Activated CD8-positive, alpha-beta T cell treated with anti-CD3 and anti-CD28 coated beads, Interleukin-2, amount 10 ng/mL, durations not matched to agents 7 days and 5 days (primary cell): ENCODE results near the gene JRKL. TPM values are rescaled to one million over a fixed set of nuclear protein-coding genes. Genes with fewer than 3 reads are reported as not detected.
"Not testable (repeated sequence)": the region's sequence is repeated elsewhere in the genome, so short reads cannot be mapped to it uniquely, and the experiment has no call there.

Experiments used
- ATAC-seq: fragments of 150-1000 bp; cut with Tn5 transposase; one replicate; pipeline ENCODE4 v1.10.0; 2021; ENCODE audit warnings: moderate library complexity
- CTCF ChIA-PET: fragments of 350-600 bp; sonication (Branson Sonifier 250); formaldehyde crosslinking; loops from one replicate; lab custom pipeline; 2021; ENCODE audit warnings: antibody characterized with exemption; lab: Charles Lee
- POLR2A ChIA-PET: fragments of 350-600 bp; sonication (Branson Sonifier 250); formaldehyde crosslinking; loops from one replicate; lab custom pipeline; 2021; ENCODE audit warnings: antibody characterized with exemption; lab: Charles Lee
- DNase-seq: peaks from one replicate; pipeline ENCODE4 v3.0.0-alpha.2; 2020
- H3K27ac Mint-ChIP-seq: one replicate; pipeline ENCODE4 v1.8.0; 2021; ENCODE audit warnings: mild to moderate bottlenecking, mixed read lengths
- H3K27me3 Mint-ChIP-seq: one replicate; pipeline ENCODE4 v1.8.0; 2021; ENCODE audit warnings: low read depth, mixed read lengths
- H3K36me3 Mint-ChIP-seq: one replicate; pipeline ENCODE4 v1.8.0; 2021; ENCODE audit warnings: low read depth, mixed read lengths
- H3K4me1 Mint-ChIP-seq: one replicate; pipeline ENCODE4 v1.8.0; 2021; ENCODE audit warnings: low read depth, mixed read lengths
- H3K4me3 Mint-ChIP-seq: one replicate; pipeline ENCODE4 v1.8.0; 2021; ENCODE audit warnings: mild to moderate bottlenecking, mixed read lengths
- H3K9me3 Mint-ChIP-seq: one replicate; pipeline ENCODE4 v1.8.0; 2022; ENCODE audit warnings: mixed read lengths; ENCODE audit not compliant: insufficient read depth
- total RNA-seq, 2 experiments: library from RNA; stranded (reverse); gene quantifications; one replicate each; pipeline ENCODE4 v1.2.3, GENCODE V29; 2021

JRKL gene
- total RNA-seq, 2 experiments from 2014 or later: 9.4 to 10.3 TPM

DNA sequence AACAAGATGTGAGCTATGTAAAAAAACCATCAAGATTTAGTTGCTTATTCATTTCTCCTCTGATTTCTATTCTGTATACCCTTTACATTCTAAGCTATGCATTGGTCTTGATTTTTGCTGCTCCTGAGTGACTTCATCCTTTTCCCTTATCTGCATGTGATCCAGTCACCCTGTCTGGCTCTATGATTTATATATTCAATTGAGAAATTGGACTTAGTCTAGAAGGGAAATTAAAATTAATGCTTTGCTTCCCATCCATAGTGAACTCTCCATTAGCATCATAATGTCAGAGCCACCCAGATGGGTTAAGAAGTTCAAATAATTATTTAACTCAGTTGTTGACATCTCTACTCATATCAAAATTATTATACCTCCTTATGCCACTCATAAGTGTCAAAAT lies 5.0 kb downstream of the JRKL start:
- DNase-seq (no peak), ATAC-seq (no peak)
- H3K4me3 Mint-ChIP-seq: no peak overlapping the region
- H3K4me1 Mint-ChIP-seq: peaks cover 27% of the 10 kb centered on the region
- H3K27me3 Mint-ChIP-seq: no peaks in the 10 kb centered on the region
- H3K36me3 Mint-ChIP-seq: peaks cover 20% of the 10 kb centered on the region
- CTCF ChIA-PET: interaction anchor here (0.9 to 2.9 kb wide), 15 partner anchors 9 to 606 kb away, joined by 3 to 36 read pairs (median 6); partner anchors contain the start of genes CEP57, FAM76B and MAML2
- H3K27ac Mint-ChIP-seq: no peak overlapping the region
- POLR2A ChIA-PET: no interaction called here
- no peaks in the 10 kb centered on the region for H3K9me3 Mint-ChIP-seq

DNA sequence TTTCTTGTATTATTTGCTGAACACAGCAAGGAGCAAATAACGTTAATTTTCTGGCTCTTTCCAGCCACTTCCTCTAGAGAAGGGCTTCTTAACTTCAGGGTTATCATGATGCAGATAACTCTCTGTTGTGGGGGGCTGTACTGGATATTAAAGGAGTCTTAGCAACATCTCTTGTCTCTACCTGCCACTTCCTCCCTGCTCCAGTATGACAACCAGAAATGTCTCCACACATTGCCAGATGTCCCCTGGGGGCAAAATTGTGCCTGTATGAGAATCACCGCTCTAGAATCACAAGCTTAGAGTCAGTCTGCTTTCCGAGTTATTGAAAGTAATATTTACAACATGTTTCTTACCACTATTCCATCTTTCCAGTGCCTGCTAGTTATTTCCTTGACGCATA lies 6.8 kb downstream of the JRKL start:
- ChIA-PET POLR2A (no interaction called here), CTCF (interaction anchor here (0.7 to 1.7 kb wide), 3 partner anchors 26 to 341 kb away, joined by 3 read pairs; no protein-coding TSS in a partner anchor)
- Mint-ChIP-seq H3K27ac (no peak overlapping the region), H3K9me3 (no peaks in the 10 kb centered on the region), H3K4me1 (peaks cover 12% of the 10 kb centered on the region), H3K4me3 (no peak overlapping the region), H3K36me3 (peaks cover 6% of the 10 kb centered on the region), H3K27me3 (peaks cover under 1% of the 10 kb centered on the region)
- DNase-seq (no peak), ATAC-seq (no peak)

DNA sequence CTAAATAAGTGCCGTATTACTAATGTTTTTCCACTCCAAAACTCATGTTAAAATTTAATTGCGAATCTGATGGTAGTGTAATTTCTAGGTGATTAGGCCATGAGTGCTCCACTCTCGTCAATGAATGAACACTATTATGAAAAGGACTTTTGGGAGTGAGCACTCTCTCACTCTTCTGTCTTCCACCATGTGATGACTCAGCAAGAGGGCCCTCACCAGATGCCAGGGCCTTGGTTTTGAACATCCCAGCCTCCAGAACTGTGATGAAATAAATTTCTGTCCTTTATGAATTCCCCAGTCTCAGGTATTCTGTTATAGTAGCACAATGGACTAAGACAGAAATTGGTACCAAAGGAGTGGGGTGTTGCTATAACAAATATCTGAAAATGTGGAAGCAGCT lies 8.1 kb downstream of the JRKL start:
- CTCF ChIA-PET: no interaction called here
- no peak overlapping the region for H3K27ac Mint-ChIP-seq
- H3K9me3 Mint-ChIP-seq: no peaks in the 10 kb centered on the region
- no peak for DNase-seq
- no peak overlapping the region for H3K4me3 Mint-ChIP-seq
- H3K4me1 Mint-ChIP-seq: peaks cover 4% of the 10 kb centered on the region
- ATAC-seq: no peak
- no peaks in the 10 kb centered on the region for H3K36me3 Mint-ChIP-seq
- peaks cover 9% of the 10 kb centered on the region for H3K27me3 Mint-ChIP-seq
- POLR2A ChIA-PET: interaction anchor here (0.6 kb wide), 1 partner anchor 249 kb away, joined by 4 read pairs; no protein-coding TSS in a partner anchor

DNA sequence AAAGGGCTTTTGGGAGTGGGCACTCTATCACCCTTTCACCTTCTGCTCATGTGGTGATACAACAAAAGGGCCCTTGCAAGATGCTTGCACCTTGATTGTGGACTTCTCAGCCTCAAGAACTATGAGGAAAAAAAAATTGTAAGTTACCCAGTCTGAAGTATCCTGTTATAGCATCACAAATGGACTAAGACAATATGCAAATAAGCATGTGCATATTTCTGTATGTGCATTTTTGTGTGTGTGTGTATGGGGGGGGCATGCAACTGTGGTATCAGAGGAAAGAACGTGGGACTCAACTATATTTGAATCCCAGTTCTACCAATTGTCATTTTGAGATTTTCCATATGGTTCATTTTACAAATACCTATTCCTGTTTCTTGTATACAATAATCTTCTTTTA lies 10.9 kb downstream of the JRKL start:
- peaks cover 21% of the 10 kb centered on the region for H3K27me3 Mint-ChIP-seq
- CTCF ChIA-PET: interaction anchor here (0.9 to 1.1 kb wide), 2 partner anchors 551 to 565 kb away, joined by 3 read pairs; no protein-coding TSS in a partner anchor
- ATAC-seq: no peak

DNA sequence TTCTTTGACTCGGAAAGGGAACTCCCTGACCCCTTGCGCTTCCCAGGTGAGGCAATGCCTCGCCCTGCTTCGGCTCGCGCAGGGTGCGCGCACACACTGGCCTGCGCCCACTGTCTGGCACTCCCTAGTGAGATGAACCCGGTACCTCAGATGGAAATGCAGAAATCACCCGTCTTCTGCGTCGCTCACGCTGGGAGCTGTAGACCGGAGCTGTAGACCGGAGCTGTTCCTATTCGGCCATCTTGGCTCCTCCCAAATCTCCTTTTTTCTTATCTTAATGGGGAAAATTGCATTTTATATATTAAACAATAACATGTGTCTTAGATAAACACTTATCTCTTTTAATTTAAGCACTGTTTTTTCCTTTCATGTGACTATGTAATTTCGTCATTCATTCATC lies 21.6 kb downstream of the JRKL start:
- H3K27me3 Mint-ChIP-seq, H3K27ac Mint-ChIP-seq, H3K9me3 Mint-ChIP-seq, H3K36me3 Mint-ChIP-seq, CTCF ChIA-PET, POLR2A ChIA-PET, H3K4me1 Mint-ChIP-seq, ATAC-seq, H3K4me3 Mint-ChIP-seq, DNase-seq: not testable (repeated sequence)

More for the DNA sequence above, 10.9 kb downstream of the JRKL start:
- POLR2A ChIA-PET: no interaction called here
- Mint-ChIP-seq H3K4me1 (no peaks in the 10 kb centered on the region), H3K27ac (no peak overlapping the region), H3K4me3 (no peak overlapping the region), H3K9me3 (no peaks in the 10 kb centered on the region), H3K36me3 (no peaks in the 10 kb centered on the region)
- no peak for DNase-seq

DNA sequence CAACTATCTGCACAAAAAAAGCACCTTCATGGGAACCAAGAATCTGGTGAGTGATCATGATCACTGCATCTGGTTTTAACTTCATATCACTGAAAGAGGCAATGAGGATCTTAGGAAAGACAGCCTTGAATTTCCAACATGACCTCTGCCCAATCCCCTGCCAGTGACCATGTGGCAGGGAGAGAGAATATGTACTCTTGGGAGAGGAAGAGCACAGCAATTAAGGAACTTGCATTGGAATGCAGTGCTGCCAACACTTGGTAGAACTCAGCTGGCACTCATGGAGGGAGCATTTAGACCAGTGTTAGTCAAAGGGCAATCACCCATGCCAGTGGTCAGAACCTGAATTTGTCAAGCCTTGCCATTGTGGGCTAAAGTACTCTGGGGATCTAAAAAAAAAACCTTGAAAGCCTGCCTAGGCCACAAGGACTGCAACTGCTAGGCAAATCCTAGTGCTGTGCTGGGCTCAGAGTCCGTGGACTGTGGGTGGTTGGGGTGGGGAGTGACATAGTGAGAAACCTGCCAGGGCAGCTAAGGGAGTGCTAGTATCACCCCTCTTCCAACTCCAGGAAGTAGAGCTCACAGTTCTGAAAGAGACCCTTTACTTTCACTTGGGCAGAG lies 23.1 kb downstream of the JRKL start:
- Mint-ChIP-seq H3K36me3 (no peaks in the 10 kb centered on the region), H3K27me3 (peaks cover 8% of the 10 kb centered on the region), H3K27ac (no peak overlapping the region), H3K4me3 (no peak overlapping the region), H3K4me1 (no peaks in the 10 kb centered on the region), H3K9me3 (no peaks in the 10 kb centered on the region)
- CTCF ChIA-PET: interaction anchor here (1.0 to 1.5 kb wide), 2 partner anchors 13 to 19 kb away, joined by 3 to 8 read pairs; no protein-coding TSS in a partner anchor
- POLR2A ChIA-PET: no interaction called here
- DNase-seq: no peak
- ATAC-seq: no peak

DNA sequence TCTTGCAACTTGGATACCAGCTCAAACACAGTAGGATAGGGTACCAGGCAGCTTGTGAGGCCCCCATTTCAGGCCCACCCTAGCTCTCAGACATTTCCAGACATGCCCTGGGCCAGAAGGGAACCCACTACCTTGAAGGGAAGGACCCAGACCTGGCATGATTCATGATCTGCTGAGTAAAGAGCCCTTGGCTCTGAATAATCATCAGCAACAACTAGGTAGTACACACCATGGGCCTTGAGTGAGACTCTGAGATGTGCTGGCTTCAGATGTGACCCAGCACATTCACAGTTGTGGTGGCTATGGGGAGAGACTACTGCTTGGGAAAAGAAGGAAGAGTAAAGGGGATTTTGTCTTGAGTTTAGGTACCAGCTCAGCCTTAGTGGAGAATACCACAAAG lies 23.6 kb downstream of the JRKL start:
- peaks cover 12% of the 10 kb centered on the region for H3K27me3 Mint-ChIP-seq
- DNase-seq: no peak
- no peak overlapping the region for H3K27ac Mint-ChIP-seq
- H3K4me1 Mint-ChIP-seq: no peaks in the 10 kb centered on the region
- H3K4me3 Mint-ChIP-seq: no peak overlapping the region
- no peaks in the 10 kb centered on the region for H3K9me3 Mint-ChIP-seq
- H3K36me3 Mint-ChIP-seq: no peaks in the 10 kb centered on the region
- ChIA-PET CTCF (interaction anchor here (1.0 to 1.5 kb wide), 2 partner anchors 13 to 19 kb away, joined by 3 to 8 read pairs; no protein-coding TSS in a partner anchor), POLR2A (no interaction called here)
- ATAC-seq: no peak

DNA sequence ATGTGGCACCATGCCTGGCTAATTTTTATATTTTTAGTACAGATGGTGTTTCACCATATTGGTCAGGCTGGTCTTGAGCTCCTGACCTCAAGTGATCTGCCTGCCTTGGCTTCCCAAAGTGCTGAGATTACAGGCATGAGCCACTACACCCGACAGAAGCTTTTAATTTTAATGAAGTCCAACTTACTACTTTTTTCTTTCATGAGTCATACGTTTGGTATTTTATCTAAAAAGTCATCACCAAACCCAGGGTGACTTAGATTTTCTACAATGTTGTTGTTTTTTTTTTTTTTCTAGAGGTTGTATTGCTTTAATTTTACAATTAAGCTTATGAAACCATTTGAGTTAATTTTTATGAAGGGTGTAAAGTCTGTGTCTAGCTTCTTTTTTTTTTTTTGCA lies 34.9 kb downstream of the JRKL start:
- Mint-ChIP-seq H3K27me3 (peaks cover 23% of the 10 kb centered on the region), H3K9me3 (no peaks in the 10 kb centered on the region), H3K36me3 (no peaks in the 10 kb centered on the region)

DNA sequence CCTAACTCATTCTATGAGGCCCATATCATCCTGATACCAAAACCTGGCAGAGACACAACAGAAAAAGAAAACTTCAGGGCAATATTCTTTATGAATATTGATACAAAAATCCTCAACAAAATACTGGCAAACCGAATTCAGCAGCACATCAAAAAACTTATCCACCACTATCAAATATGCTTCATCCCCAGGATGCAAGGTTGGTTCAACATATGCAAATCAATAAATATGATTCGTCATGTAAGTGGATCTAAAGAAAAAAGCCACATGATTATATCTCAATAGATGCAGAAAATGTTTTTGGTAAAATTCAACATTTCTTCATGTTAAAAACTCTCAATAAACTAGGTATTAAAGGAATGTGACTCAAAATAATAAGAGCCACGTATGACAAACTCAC lies 40.9 kb downstream of the JRKL start:
- H3K9me3 Mint-ChIP-seq: no peaks in the 10 kb centered on the region
- H3K4me3 Mint-ChIP-seq: no peak overlapping the region
- H3K27me3 Mint-ChIP-seq: peaks cover 39% of the 10 kb centered on the region
- DNase-seq (no peak), ATAC-seq (no peak)
- no peak overlapping the region for H3K27ac Mint-ChIP-seq
- ChIA-PET CTCF (interaction anchor here (1.6 kb wide), 1 partner anchor 88 kb away, joined by 5 read pairs; the partner anchor contains the start of gene MAML2), POLR2A (no interaction called here)
- no peaks in the 10 kb centered on the region for H3K4me1 Mint-ChIP-seq
- H3K36me3 Mint-ChIP-seq: no peaks in the 10 kb centered on the region

More for the DNA sequence above, 34.9 kb downstream of the JRKL start:
- DNase-seq (no peak), ATAC-seq (no peak)
- H3K4me3 Mint-ChIP-seq: no peak overlapping the region
- POLR2A ChIA-PET: no interaction called here
- H3K4me1 Mint-ChIP-seq: no peaks in the 10 kb centered on the region
- no peak overlapping the region for H3K27ac Mint-ChIP-seq
- CTCF ChIA-PET: interaction anchor here (0.9 to 1.7 kb wide), 4 partner anchors 333 to 1271 kb away, joined by 4 to 5 read pairs (median 4); no protein-coding TSS in a partner anchor

DNA sequence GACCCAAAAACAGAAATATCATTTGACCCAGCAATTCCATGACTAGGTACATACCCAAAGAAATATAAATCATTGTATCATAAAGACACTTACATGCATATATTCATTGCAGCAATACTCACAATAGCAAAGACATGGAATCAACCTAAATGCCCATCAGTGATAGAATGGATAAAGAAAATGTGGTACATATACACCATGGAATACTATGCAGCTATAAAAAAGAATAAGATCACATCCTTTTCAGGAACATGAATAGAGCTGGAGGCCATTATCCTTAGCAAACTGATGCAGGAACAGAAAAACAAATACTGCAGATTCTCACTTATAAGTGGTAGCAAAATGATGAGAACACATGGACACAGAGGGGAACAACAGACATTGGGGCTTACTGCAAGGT lies 42.8 kb downstream of the JRKL start:
- POLR2A ChIA-PET, H3K4me1 Mint-ChIP-seq, H3K4me3 Mint-ChIP-seq, H3K27ac Mint-ChIP-seq, H3K36me3 Mint-ChIP-seq, H3K9me3 Mint-ChIP-seq, ATAC-seq, DNase-seq: not testable (repeated sequence)
- peaks cover 44% of the 10 kb centered on the region for H3K27me3 Mint-ChIP-seq
- CTCF ChIA-PET: interaction anchor here (1.4 kb wide), 1 partner anchor 32 kb away, joined by 3 read pairs; no protein-coding TSS in a partner anchor
